Parathyroid adenoma (tissue), 2 donors: ENCODE measurements around the gene PRPF38B.

ENCODE experiments used
- H2AFZ ChIP-seq: fragments of 300-600 bp; sonication (generic); one replicate; pipeline ENCODE4 v1.7.0; 2017; ENCODE audit warnings: antibody characterized with exemption, mild to moderate bottlenecking
- H3K27ac ChIP-seq: fragments of 300-600 bp; sonication (generic); one replicate; pipeline ENCODE4 v1.7.0; 2017
- H3K27me3 ChIP-seq: fragments of 300-600 bp; sonication (generic); one replicate; pipeline ENCODE4 v1.7.0; 2017; ENCODE audit warnings: low read length; ENCODE audit not compliant: control insufficient read depth, insufficient read depth
- H3K36me3 ChIP-seq: fragments of 300-600 bp; sonication (generic); one replicate; pipeline ENCODE4 v1.7.0; 2017; ENCODE audit warnings: low read length; ENCODE audit not compliant: control insufficient read depth, insufficient read depth
- H3K4me1 ChIP-seq: fragments of 300-600 bp; sonication (generic); one replicate; pipeline ENCODE4 v1.7.0; 2017; ENCODE audit warnings: control low read depth
- H3K4me2 ChIP-seq: fragments of 300-600 bp; sonication (generic); one replicate; pipeline ENCODE4 v1.7.0; 2017; ENCODE audit warnings: low read length
- H3K4me3 ChIP-seq: fragments of 300-600 bp; sonication (generic); one replicate; pipeline ENCODE4 v1.7.0; 2017; ENCODE audit warnings: low read depth, low read length
- H3K79me2 ChIP-seq: fragments of 300-600 bp; sonication (generic); one replicate; pipeline ENCODE4 v1.7.0; 2017; ENCODE audit warnings: control low read depth
- H3K9ac ChIP-seq: fragments of 300-600 bp; sonication (generic); one replicate; pipeline ENCODE4 v1.7.0; 2017; ENCODE audit warnings: mild to moderate bottlenecking
- H3K9me3 ChIP-seq: fragments of 300-600 bp; sonication (generic); one replicate; pipeline ENCODE4 v1.7.0; 2017; ENCODE audit warnings: low read length; ENCODE audit not compliant: control insufficient read depth
- TF ChIP-seq, protein P1 (sequence below): fragments of 300-600 bp; sonication (generic); IDR thresholded peaks from one replicate; pipeline ENCODE4 v1.7.0; 2017; ENCODE audit warnings: antibody characterized with exemption, mild to moderate bottlenecking
- donor health status: primary hyperparathyroidism.

PRPF38B gene

DNA sequence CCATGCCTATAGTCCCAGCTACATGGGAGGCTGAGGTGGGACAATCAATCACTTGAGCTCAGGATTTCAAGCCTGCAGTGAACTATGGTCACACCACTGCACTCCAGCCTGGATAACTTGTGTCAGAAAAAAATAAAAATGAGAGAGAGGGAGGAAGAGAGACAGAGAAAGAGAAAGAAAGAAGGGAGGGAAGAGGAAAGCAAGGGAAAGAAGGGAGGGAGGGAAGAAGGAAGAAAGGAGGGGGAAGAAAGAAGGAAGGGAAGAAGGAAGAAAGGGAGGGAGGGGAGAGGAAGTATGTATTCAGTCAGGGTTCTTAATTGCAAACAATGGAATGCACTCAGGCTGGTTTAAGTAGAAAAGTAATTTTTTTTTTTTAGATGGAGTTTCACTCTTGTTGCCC, 23.3 kb upstream of the PRPF38B start:
- no peak overlapping the region for H3K27ac ChIP-seq
- no peaks in the 10 kb centered on the region for H3K27me3 ChIP-seq
- TF ChIP-seq, protein P1, sequence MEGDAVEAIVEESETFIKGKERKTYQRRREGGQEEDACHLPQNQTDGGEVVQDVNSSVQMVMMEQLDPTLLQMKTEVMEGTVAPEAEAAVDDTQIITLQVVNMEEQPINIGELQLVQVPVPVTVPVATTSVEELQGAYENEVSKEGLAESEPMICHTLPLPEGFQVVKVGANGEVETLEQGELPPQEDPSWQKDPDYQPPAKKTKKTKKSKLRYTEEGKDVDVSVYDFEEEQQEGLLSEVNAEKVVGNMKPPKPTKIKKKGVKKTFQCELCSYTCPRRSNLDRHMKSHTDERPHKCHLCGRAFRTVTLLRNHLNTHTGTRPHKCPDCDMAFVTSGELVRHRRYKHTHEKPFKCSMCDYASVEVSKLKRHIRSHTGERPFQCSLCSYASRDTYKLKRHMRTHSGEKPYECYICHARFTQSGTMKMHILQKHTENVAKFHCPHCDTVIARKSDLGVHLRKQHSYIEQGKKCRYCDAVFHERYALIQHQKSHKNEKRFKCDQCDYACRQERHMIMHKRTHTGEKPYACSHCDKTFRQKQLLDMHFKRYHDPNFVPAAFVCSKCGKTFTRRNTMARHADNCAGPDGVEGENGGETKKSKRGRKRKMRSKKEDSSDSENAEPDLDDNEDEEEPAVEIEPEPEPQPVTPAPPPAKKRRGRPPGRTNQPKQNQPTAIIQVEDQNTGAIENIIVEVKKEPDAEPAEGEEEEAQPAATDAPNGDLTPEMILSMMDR = no peak
- no peak overlapping the region for H2AFZ ChIP-seq
- no peaks in the 10 kb centered on the region for H3K79me2 ChIP-seq
- H3K4me3 ChIP-seq = no peak overlapping the region
- no peaks in the 10 kb centered on the region for H3K9me3 ChIP-seq
- no peaks in the 10 kb centered on the region for H3K4me1 ChIP-seq
- H3K4me2 ChIP-seq = no peak overlapping the region
- H3K36me3 ChIP-seq = no peaks in the 10 kb centered on the region
- no peak overlapping the region for H3K9ac ChIP-seq

DNA sequence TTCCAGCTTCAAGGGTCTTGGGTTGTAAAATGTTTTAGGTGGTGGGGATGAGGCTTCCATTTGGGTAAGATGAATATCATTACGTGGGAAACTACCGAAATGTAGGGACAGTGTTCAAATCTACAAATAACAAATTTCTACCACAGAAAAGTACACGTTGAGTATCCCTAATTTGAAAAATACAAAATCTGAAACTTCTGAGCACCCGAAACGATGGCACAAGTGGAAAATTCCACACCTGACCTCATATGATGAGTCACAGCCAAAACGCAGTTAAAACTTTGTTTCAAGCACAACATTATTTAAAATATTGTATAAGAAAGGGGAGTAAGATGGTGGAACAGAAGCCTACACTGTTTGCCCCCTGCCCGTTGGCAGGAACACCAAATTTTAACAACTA, 22.4 kb upstream of the PRPF38B start:
- Histone ChIP-seq H3K36me3 (no peaks in the 10 kb centered on the region), H3K27ac (no peak overlapping the region), H2AFZ (no peak overlapping the region), H3K79me2 (no peaks in the 10 kb centered on the region), H3K4me2 (no peak overlapping the region), H3K27me3 (no peaks in the 10 kb centered on the region), H3K9ac (no peak overlapping the region), H3K4me3 (no peak overlapping the region), H3K4me1 (no peaks in the 10 kb centered on the region), H3K9me3 (no peaks in the 10 kb centered on the region)
- TF ChIP-seq, protein P1 = no peak

DNA sequence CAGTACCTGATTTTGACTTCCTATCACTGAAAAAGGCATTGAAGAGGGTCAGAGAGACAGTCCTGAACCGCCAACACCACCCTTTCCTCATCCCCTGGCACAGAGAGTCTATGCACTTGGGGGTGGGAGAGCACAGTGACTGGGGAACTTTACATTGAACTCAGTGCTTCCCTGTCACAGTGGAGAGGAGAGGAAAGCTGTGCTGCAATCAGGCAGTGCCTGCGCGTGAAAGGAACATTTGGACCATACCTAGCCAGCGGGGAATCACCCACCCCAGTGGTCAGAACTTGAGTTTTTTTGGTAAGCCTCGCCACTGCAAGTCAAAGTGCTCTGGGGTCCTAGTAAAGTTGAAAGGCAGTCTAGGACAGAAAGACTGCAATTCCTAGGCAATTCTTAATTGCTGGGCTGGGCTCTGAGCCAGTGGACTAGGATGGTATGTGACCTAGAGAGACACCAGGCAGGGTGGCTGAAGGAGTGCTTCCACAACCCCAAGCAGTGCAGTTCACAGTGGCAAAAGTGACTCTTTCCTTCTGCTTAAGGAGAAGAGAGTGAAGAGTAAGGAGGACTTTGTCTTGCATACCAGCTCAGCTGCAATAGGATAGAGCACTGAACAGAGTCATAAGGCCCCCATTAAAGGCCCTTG, 21.9 kb upstream of the PRPF38B start:
- Histone ChIP-seq H3K79me2 (no peaks in the 10 kb centered on the region), H3K4me3 (no peak overlapping the region), H3K9me3 (no peaks in the 10 kb centered on the region), H2AFZ (no peak overlapping the region), H3K9ac (no peak overlapping the region), H3K36me3 (no peaks in the 10 kb centered on the region), H3K27me3 (no peaks in the 10 kb centered on the region), H3K4me2 (no peak overlapping the region), H3K4me1 (no peaks in the 10 kb centered on the region), H3K27ac (no peak overlapping the region)
- TF ChIP-seq, protein P1 = no peak

DNA sequence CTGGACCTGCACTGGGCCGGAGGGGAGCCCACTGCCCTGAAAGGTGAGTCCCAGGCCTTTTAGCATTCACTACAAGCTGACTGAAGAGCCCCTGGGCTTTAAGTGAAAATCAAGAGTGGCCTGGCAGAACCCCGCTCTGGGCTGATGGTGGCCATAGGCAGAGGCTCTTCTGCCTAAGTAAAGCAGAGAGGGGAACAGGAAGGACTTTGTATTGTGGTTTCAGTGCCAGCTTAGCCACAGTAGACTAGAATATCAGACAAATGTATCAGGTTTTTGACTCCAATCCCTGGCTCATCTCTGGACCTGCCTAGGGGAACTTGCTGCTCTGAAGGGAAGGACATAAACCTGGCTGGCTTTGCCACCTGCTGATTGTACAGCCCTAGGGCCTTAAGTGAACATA, 21.0 kb upstream of the PRPF38B start:
- TF ChIP-seq, protein P1 = no peak
- H3K9ac ChIP-seq = no peak overlapping the region
- H3K27me3 ChIP-seq = no peaks in the 10 kb centered on the region
- H3K9me3 ChIP-seq = no peaks in the 10 kb centered on the region
- H2AFZ ChIP-seq = no peak overlapping the region
- H3K4me2 ChIP-seq = no peak overlapping the region
- H3K4me1 ChIP-seq = no peaks in the 10 kb centered on the region
- H3K36me3 ChIP-seq = no peaks in the 10 kb centered on the region
- H3K27ac ChIP-seq = no peak overlapping the region
- no peak overlapping the region for H3K4me3 ChIP-seq
- H3K79me2 ChIP-seq = no peaks in the 10 kb centered on the region

DNA sequence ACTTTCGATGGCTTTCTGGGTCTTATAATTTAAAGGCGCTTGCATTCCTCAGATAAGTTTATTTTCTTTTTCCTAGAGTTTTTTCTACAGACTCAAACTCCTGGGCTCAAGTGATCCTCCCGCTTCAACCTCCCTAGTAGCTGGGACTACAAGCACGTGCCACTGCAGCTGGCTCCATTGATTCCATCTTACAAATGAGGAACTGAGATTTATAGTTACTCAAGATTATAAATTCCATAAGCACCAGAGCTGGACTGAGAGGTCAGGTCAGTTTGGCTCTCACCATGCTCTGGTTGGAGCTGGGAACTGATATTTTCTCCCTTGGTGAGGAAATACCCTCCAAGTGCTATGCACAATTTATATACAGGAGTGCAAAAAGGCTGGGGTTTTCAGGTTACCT, 13.4 kb upstream of the PRPF38B start:
- Histone ChIP-seq H3K9ac (no peak overlapping the region), H3K79me2 (no peaks in the 10 kb centered on the region), H3K9me3 (no peaks in the 10 kb centered on the region), H3K27me3 (no peaks in the 10 kb centered on the region), H2AFZ (no peak overlapping the region), H3K4me1 (no peaks in the 10 kb centered on the region), H3K36me3 (no peaks in the 10 kb centered on the region), H3K4me2 (no peak overlapping the region), H3K27ac (no peak overlapping the region), H3K4me3 (no peak overlapping the region)
- TF ChIP-seq, protein P1 = no peak
